NCI-H748 (cell line): ENCODE data around the gene OR5T2.

Experiments
- DNase-seq: peaks from one replicate; lab custom pipeline; 2025; ENCODE audit not compliant: unreplicated experiment; lab: John Stamatoyannopoulos, UW

OR5T2 gene

DNA sequence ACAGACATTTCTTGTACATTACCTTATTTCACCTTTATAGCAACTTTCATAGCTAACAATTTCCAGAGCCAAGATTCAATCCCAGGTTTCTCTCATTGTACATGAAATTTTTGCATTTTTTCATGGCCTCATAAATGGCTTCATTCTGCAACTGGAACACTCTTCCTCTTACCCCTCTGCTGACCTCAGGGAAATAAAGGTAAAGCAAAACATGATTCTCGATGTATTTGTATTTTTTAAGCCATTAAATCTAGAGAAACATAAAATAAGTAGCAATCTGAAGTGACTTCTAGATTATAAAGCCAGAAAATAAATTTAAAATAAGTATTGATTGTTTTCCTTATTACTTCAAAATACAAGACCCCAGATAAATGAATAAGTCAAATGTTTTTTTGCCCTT lies at the start of gene OR5T2:
Gene OR5T2, minus strand, starts transcription at position 101 of the 400 bp plus-strand sequence. CDS start 1,193 bp downstream, outside the sequence.
- DNase-seq, result no peak

GRCh38 chr11:56273854-56274253 lies 39.8 kb upstream of the OR5T2 start, which contains the start of gene OR5T1:
Gene OR5T1 (plus strand): TSS chr11:56274154. CDS start chr11:56275639, 1,485 bp downstream.
- no peak for DNase-seq

- DNase-seq, result peak; percentile 85
These were observed 37.0 kb upstream of the OR5T2 start for GRCh38 chr11:56271092-56271491.

GRCh38 chr11:56251954-56252353 lies 17.9 kb upstream of the OR5T2 start, which contains the start of gene OR5T3:
Gene OR5T3 (plus strand): TSS chr11:56252254. CDS start chr11:56252254, 0 bp downstream.
- DNase-seq, result no peak

- DNase-seq, result peak; percentile 71
These were observed 14.3 kb downstream of the OR5T2 start for GRCh38 chr11:56219735-56220134.

- DNase-seq, result no peak
These were observed 19.5 kb downstream of the OR5T2 start for GRCh38 chr11:56214537-56214936.

GRCh38 chr11:56207790-56208189 lies 26.3 kb downstream of the OR5T2 start:
- no peak for DNase-seq

DNA sequence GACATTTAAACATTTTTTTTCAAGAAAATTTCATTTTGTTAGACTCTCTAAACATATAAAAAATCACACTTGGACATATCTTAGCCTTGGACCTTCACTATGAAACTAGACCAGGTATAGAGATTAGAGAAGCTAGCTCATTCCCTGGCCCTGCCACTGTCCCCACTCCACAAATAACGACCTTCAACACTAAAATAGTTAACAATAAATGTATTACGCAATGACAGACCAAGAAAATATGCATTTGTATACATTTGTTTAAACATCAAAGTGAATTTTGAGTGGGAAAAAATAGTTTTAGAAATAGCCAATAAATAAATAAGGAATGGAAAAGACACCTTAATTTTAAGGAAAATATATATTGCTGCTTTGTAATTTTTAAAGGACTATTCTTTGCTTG lies 36.7 kb downstream of the OR5T2 start:
- DNase-seq, result no peak

DNA sequence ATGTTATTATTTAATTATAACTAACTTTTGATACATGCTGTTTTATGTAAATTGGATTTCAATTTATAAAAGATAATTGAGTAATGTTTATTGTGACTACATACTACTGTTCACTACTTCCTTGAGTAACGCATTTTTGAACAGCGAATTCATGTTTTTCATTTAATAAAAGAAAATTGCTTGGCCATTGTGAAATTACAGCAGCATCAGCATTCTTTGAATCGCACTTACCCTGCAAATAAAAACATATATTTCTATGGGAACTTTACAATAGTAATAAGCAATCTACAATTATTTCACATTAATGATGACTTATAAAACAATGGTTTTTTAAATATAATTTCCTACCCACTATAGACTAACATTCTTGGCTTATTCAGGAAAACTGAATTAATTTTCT lies 37.4 kb downstream of the OR5T2 start:
- DNase-seq, result no peak

GRCh38 chr11:56188602-56189001 lies 45.5 kb downstream of the OR5T2 start:
- no peak for DNase-seq

DNA sequence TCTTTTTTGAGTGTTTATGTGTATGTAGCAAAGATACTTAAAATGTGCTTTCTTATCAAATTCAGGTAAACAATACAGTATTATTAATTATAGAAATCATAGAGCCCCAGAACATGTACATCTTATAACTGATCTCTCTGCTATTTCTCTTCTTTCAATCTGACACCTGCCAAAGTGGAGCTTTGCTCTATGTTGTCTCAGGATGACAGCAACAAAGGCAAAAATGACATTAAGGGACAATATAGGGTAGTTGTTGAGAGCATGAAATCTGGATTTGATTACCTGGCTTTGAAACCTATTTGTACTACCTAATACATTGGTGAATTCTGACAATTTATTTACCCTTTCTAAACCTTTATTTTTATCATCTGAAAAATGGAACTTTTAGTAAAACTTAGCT lies 50.6 kb downstream of the OR5T2 start:
- no peak for DNase-seq
